ENCODE results near the gene TMEM37.

DNA sequence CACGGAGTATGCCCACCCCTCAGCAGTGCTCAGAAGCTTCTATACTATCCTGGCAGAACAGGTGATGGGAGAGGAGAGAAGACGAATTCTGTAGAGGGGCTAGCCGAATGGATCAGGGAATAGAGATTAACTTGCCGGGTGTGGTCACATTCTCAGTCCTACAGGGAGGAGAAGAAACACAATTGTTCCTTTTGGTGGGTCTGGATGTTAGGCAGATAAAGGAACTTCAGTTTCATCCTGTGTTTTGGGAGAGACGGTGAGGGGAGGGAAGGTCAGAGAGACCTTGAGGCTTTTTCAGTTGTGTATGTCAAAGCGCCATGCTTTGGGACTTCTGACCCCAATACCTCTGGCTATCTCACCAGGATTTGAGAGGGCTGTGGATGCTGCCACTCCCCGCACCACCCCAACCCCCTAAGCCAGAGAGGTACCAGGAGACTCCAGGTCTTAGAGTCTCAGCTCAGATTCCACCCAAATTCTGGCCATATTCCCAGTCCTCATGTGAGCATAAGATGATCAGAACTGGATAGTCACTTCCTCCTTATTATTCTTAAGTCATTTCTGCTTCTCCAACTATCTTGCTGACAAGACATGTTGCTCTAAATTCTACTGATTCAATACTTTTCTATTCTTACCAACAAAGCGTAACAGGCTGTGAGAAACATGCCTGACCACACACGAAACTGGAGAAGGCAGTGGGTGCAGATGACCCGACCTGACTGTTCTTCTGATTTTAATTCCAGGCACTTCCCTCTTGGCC, 2.3 kb upstream of the TMEM37 start:
- TF ChIP-seq, protein P1, sequence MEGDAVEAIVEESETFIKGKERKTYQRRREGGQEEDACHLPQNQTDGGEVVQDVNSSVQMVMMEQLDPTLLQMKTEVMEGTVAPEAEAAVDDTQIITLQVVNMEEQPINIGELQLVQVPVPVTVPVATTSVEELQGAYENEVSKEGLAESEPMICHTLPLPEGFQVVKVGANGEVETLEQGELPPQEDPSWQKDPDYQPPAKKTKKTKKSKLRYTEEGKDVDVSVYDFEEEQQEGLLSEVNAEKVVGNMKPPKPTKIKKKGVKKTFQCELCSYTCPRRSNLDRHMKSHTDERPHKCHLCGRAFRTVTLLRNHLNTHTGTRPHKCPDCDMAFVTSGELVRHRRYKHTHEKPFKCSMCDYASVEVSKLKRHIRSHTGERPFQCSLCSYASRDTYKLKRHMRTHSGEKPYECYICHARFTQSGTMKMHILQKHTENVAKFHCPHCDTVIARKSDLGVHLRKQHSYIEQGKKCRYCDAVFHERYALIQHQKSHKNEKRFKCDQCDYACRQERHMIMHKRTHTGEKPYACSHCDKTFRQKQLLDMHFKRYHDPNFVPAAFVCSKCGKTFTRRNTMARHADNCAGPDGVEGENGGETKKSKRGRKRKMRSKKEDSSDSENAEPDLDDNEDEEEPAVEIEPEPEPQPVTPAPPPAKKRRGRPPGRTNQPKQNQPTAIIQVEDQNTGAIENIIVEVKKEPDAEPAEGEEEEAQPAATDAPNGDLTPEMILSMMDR (IDR thresholded peaks at IDR 0.05 in 2 of 3, conservative IDR thresholded peaks at IDR 0.05 in 1 of 3; ENCODE audit: borderline replicate concordance in 1 of 3, insufficient read depth in 1 of 3, low read depth in 2 of 3, low read length in 2 of 3) = no peak
- TF ChIP-seq POLR2A (IDR thresholded peaks at IDR 0.05; ENCODE audit: borderline replicate concordance, extremely low read depth, insufficient read depth, insufficient read length) = no peak
- TF ChIP-seq, protein P2, sequence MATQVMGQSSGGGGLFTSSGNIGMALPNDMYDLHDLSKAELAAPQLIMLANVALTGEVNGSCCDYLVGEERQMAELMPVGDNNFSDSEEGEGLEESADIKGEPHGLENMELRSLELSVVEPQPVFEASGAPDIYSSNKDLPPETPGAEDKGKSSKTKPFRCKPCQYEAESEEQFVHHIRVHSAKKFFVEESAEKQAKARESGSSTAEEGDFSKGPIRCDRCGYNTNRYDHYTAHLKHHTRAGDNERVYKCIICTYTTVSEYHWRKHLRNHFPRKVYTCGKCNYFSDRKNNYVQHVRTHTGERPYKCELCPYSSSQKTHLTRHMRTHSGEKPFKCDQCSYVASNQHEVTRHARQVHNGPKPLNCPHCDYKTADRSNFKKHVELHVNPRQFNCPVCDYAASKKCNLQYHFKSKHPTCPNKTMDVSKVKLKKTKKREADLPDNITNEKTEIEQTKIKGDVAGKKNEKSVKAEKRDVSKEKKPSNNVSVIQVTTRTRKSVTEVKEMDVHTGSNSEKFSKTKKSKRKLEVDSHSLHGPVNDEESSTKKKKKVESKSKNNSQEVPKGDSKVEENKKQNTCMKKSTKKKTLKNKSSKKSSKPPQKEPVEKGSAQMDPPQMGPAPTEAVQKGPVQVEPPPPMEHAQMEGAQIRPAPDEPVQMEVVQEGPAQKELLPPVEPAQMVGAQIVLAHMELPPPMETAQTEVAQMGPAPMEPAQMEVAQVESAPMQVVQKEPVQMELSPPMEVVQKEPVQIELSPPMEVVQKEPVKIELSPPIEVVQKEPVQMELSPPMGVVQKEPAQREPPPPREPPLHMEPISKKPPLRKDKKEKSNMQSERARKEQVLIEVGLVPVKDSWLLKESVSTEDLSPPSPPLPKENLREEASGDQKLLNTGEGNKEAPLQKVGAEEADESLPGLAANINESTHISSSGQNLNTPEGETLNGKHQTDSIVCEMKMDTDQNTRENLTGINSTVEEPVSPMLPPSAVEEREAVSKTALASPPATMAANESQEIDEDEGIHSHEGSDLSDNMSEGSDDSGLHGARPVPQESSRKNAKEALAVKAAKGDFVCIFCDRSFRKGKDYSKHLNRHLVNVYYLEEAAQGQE (IDR thresholded peaks at IDR 0.05; ENCODE audit: low read depth) = no peak
- TF ChIP-seq, protein P3, sequence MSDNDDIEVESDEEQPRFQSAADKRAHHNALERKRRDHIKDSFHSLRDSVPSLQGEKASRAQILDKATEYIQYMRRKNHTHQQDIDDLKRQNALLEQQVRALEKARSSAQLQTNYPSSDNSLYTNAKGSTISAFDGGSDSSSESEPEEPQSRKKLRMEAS (IDR thresholded peaks at IDR 0.05) = no peak
- no peak for TF ChIP-seq TCF7L2 (IDR thresholded peaks at IDR 0.05; ENCODE audit: borderline replicate concordance, extremely low read depth, insufficient read depth, insufficient read length)
- no peak for TF ChIP-seq JUND (IDR thresholded peaks at IDR 0.05)
- TF ChIP-seq EZH2 (IDR thresholded peaks at IDR 0.05) = no peak
- no peak for TF ChIP-seq POLR2AphosphoS5 (IDR thresholded peaks at IDR 0.05; ENCODE audit: low read depth, low read length)
- TF ChIP-seq FOSL1 (IDR thresholded peaks at IDR 0.05; ENCODE audit: low read depth) = no peak
- no peak for TF ChIP-seq EGR1 (IDR thresholded peaks at IDR 0.05; ENCODE audit: low read depth)
- no peak for TF ChIP-seq ELF1 (IDR thresholded peaks at IDR 0.05; ENCODE audit: borderline replicate concordance, low read depth)

Measured in HCT116 (cell line).